Stomach (tissue), 9 donors: ENCODE data around the gene ZNF285. TPM values are rescaled to one million over a fixed set of nuclear protein-coding genes. Genes with fewer than 3 reads are reported as not detected.
"Not testable (repeated sequence)": the region's sequence is repeated elsewhere in the genome, so short reads cannot be mapped to it uniquely, and the experiment has no call there.

Source experiments
- DNase-seq, 2 donors: peaks; one replicate each; pipeline versions ENCODE4 v3.0.0 to v3.0.0-alpha.2; 2013 to 2019
- H3K27ac ChIP-seq, 5 donors: fragments of 200-600 bp in 4 of 5; sonication (generic) in 4 of 5; one replicate each; pipeline ENCODE4 v1.5.1; 2013 to 2019; ENCODE audit warnings: mild to moderate bottlenecking in 1 of 5, moderate library complexity in 1 of 5
- H3K27me3 ChIP-seq, 3 donors: fragments of 200-600 bp; sonication (generic); one replicate each; pipeline ENCODE4 v1.5.1; 2017 to 2019; ENCODE audit warnings: mixed run types in 1 of 3
- H3K36me3 ChIP-seq, 4 donors: fragments of 200-600 bp; sonication (generic); 1 replicate in 3 of 4; 2 replicates in 1 of 4; pipeline ENCODE4 v1.5.1; 2016 to 2019
- H3K4me1 ChIP-seq, 4 donors: fragments of 200-600 bp; sonication (generic); one replicate each; pipeline ENCODE4 v1.5.1; 2016 to 2019
- H3K4me3 ChIP-seq, 4 donors: fragments of 200-600 bp; sonication (generic) in 3 of 4; one replicate each; pipeline ENCODE4 v1.5.1; 2016 to 2019; ENCODE audit warnings: mild to moderate bottlenecking in 1 of 4
- H3K9me3 ChIP-seq, 4 donors: fragments of 200-600 bp; sonication (generic); one replicate each; pipeline ENCODE4 v1.5.1; 2016 to 2019
- CTCF ChIP-seq, 7 experiments: fragments of 450-650 bp in 4 of 7; fragments of 200-600 bp in 3 of 7; sonication (generic) in 3 of 7; IDR thresholded peaks; one replicate each; pipeline ENCODE4 v1.5.1; 2016 to 2019; ENCODE audit warnings: antibody characterized with exemption in 7 of 7, control low read depth in 2 of 7, mild to moderate bottlenecking in 1 of 7
- EP300 ChIP-seq: sonication (generic); formaldehyde crosslinking; IDR thresholded peaks from one replicate; pipeline ENCODE4 v1.6.1; 2017; ENCODE audit warnings: antibody characterized with exemption
- POLR2A ChIP-seq, 4 donors: fragments of 450-650 bp; IDR thresholded peaks; one replicate each; pipeline ENCODE4 v1.6.1; 2016; ENCODE audit warnings: antibody characterized with exemption in 4 of 4, control low read depth in 2 of 4, mild to moderate bottlenecking in 1 of 4, moderate library complexity in 1 of 4
- POLR2AphosphoS5 ChIP-seq, 3 donors: sonication (generic); formaldehyde crosslinking; IDR thresholded peaks; one replicate each; pipeline ENCODE4 v1.6.1; 2016; ENCODE audit warnings: antibody characterized with exemption in 3 of 3
- WGBS, 5 donors: extraction: QIAGEN DNeasy Blood & Tissue Kit in 3 of 5; methylation state at CpG; one replicate each; pipeline versions ENCODE4 v1.1.5 to v1.1.7; 2013 to 2018; 5-methylcytosine and 5-hydroxymethylcytosine counted together
- intact Hi-C: fragments of 100-400 bp; cut with DNase I; formaldehyde crosslinking; loops from one replicate; pipeline ENCODE4 v1.15.1; 2023; ENCODE audit warnings: low total_unique reads
- polyA plus RNA-seq, 3 donors: library from polyadenylated mRNA; stranded (reverse); fragments of 200-250 nt; gene quantifications; one replicate each; pipeline ENCODE4 v1.2.3, GENCODE V29; 2013
- total RNA-seq, 5 donors: library from RNA; depleted of rRNA; stranded (reverse); fragments of >200 nt; gene quantifications; one replicate each; pipeline versions ENCODE4 v1.1.0 to v1.2.3, GENCODE V29; 2014 to 2016
- donor health status: healthy with polysubstance abuse.
- donor health status: Bipolar disorder and iron deficiency.
- donor health status: healthy.

ZNF285 gene
- total and polyA plus RNA-seq, 8 donors = 0.25 to 5.0 (median 0.74) TPM

- intact Hi-C loops = no loop called here
- Histone ChIP-seq H3K4me1 (no peaks in the 10 kb centered on the region), H3K27me3 (no peaks in the 10 kb centered on the region), H3K27ac (no peak overlapping the region), H3K4me3 (no peak overlapping the region), H3K36me3 (peaks cover 11 to 89% (median 54%) of the 10 kb centered on the region in 4 donors), H3K9me3 (peaks cover 69 to 100% (median 98%) of the 10 kb centered on the region in 4 donors)
- WGBS, 5 donors = 79 to 97% (median 89%) methylated on average over 1 of the region's 1 CpG
- no peak for DNase-seq
- TF ChIP-seq POLR2AphosphoS5 (IDR thresholded peaks at IDR 0.05) = no peak
- TF ChIP-seq POLR2A (IDR thresholded peaks at IDR 0.05) = no peak
- no peak for TF ChIP-seq EP300
- TF ChIP-seq CTCF (IDR thresholded peaks at IDR 0.05) = no peak
Observed at GRCh38 chr19:44430956-44431355, 29.5 kb upstream of the ZNF285 start.

GRCh38 chr19:44415553-44415952 lies 14.1 kb upstream of the ZNF285 start:
- H3K4me1 ChIP-seq, H3K27ac ChIP-seq, H3K4me3 ChIP-seq, DNase-seq, H3K36me3 ChIP-seq, H3K27me3 ChIP-seq, intact Hi-C loops: not testable (repeated sequence)
- peaks cover 13 to 88% (median 71%) of the 10 kb centered on the region in 4 donors for H3K9me3 ChIP-seq
- 84 to 96% (median 91%) methylated on average over 2 to 10 of the region's 15 CpGs for WGBS, 5 donors

- WGBS, 5 donors = 93 to 95% (median 94%) methylated on average over 4 of the region's 4 CpGs
Observed at GRCh38 chr19:44389268-44389667, 12.1 kb downstream of the ZNF285 start.

GRCh38 chr19:44374789-44375188 lies 26.6 kb downstream of the ZNF285 start:
- TF ChIP-seq CTCF (IDR thresholded peaks at IDR 0.05) (no peak), POLR2AphosphoS5 (IDR thresholded peaks at IDR 0.05) (no peak), EP300 (no peak), POLR2A (IDR thresholded peaks at IDR 0.05) (no peak)
- intact Hi-C loops = no loop called here
- no peaks in the 10 kb centered on the region for H3K36me3 ChIP-seq
- DNase-seq = no peak
- H3K27me3 ChIP-seq = no peaks in the 10 kb centered on the region
- no peak overlapping the region for H3K4me3 ChIP-seq
- 46 to 52% (median 48%) methylated on average over 2 of the region's 2 CpGs for WGBS, 5 donors
- peaks cover 4 to 53% (median 27%) of the 10 kb centered on the region in 4 donors for H3K9me3 ChIP-seq
- H3K4me1 ChIP-seq = no peaks in the 10 kb centered on the region
- H3K27ac ChIP-seq = no peak overlapping the region

More at GRCh38 chr19:44389268-44389667, 12.1 kb downstream of the ZNF285 start:
- intact Hi-C loops, H3K27ac ChIP-seq, H3K4me3 ChIP-seq, DNase-seq, H3K27me3 ChIP-seq, H3K4me1 ChIP-seq: not testable (repeated sequence)
- peaks cover 0 to 83% (median 54%) of the 10 kb centered on the region in 4 donors for H3K9me3 ChIP-seq
- peaks cover 7 to 87% (median 53%) of the 10 kb centered on the region in 4 donors for H3K36me3 ChIP-seq

GRCh38 chr19:44371815-44372480 lies 29.5 kb downstream of the ZNF285 start:
- H3K4me3 ChIP-seq = no peak overlapping the region
- no peaks in the 10 kb centered on the region for H3K36me3 ChIP-seq
- no peak for DNase-seq
- no peaks in the 10 kb centered on the region for H3K4me1 ChIP-seq
- TF ChIP-seq EP300 (no peak), POLR2A (IDR thresholded peaks at IDR 0.05) (no peak), POLR2AphosphoS5 (IDR thresholded peaks at IDR 0.05) (no peak)
- H3K27me3 ChIP-seq = no peaks in the 10 kb centered on the region
- intact Hi-C loops = no loop called here
- no peak overlapping the region for H3K27ac ChIP-seq
- peaks cover 4 to 56% (median 30%) of the 10 kb centered on the region in 4 donors for H3K9me3 ChIP-seq
- WGBS, 5 donors = 56 to 73% (median 62%) methylated on average over 20 of the region's 20 CpGs

GRCh38 chr19:44367024-44367423 lies 34.4 kb downstream of the ZNF285 start:
- TF ChIP-seq EP300 = no peak
- no peak for TF ChIP-seq POLR2A (IDR thresholded peaks at IDR 0.05)
- TF ChIP-seq POLR2AphosphoS5 (IDR thresholded peaks at IDR 0.05) = no peak
- TF ChIP-seq CTCF (IDR thresholded peaks at IDR 0.05) = no peak
- 46 to 74% (median 59%) methylated on average over 9 to 17 of the region's 17 CpGs for whole genome bisulfite sequencing, 5 donors
- Histone ChIP-seq H3K4me3 (no peak overlapping the region), H3K9me3 (peaks cover 0 to 36% (median 17%) of the 10 kb centered on the region in 4 donors), H3K36me3 (no peaks in the 10 kb centered on the region), H3K27me3 (no peaks in the 10 kb centered on the region), H3K4me1 (no peaks in the 10 kb centered on the region), H3K27ac (no peak overlapping the region)
- peak in 1 of 2 donors; percentile 3 for DNase-seq
- intact Hi-C loops = no loop called here
